HCEC 1CT (cell line): Measurements from ENCODE around the gene ASB18.

Source experiments
- DNase-seq: peaks from one replicate; pipeline ENCODE4 v3.0.0-alpha.2; 2017

ASB18 gene

DNA sequence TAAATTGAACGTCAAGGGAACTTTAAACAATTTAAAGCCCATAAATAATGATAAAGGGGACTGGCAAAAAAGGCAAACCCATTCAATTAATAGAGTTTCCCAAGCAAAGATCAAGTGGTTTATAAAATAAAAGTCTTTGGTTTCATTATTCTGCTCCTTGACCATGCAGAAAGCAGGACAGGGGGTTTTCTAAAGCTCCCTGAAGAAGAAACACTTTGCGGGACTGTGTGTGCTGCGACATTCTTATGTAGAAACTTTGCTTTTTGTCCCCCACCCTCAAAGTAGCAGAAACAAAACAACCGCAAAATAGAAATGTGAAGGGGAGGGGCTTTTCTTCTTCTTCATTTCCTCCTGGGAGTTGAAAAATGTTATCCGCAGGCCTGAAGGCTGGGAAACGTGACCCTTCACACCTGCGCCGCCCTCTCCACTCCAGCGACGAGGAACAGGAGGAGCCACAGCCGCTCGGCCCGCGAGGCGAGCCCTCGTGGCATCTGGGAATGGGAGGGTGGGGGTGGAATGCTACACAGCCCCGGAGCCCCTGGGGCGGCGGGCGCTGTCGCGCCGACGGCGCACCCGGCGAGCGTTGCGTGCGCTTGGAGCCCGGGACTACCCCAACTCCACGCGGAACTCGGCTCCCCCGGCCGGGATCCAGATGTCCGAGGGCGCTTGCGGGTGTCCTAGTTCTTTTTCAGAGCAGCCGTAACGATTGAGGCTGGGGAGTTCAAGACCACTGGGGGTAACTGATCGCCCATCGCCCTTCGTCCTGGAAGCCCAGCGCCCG is 91.8 kb downstream of the ASB18 start:
- DNase-seq, result no peak

DNA sequence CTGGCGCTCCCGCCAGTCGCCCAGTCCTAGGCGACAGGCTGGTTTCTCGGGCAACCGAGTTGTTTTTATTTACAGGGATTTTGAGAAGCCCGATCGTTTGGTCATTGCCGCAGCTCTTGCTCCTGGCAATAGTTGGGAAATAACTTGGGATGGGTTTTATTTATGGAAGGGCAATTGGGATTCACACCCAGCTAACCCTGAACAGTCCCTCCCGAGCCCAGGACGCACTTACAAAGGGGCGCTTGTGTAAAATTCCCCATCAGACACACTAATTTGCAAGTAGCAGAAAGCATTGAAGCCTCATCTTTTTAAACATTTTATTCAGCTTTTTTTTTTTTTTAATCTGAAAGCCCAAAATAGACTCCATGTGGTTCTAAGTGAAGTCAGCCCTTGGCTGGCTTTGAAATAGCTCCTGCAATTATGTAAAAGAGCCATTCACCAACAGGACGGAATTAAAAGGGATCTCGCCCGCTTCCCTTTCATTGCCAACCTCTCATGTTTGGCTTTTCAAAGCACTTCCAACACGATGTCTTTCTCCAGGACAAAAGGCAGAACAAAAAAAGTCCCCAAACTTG is 92.4 kb downstream of the ASB18 start:
- no peak for DNase-seq

DNA sequence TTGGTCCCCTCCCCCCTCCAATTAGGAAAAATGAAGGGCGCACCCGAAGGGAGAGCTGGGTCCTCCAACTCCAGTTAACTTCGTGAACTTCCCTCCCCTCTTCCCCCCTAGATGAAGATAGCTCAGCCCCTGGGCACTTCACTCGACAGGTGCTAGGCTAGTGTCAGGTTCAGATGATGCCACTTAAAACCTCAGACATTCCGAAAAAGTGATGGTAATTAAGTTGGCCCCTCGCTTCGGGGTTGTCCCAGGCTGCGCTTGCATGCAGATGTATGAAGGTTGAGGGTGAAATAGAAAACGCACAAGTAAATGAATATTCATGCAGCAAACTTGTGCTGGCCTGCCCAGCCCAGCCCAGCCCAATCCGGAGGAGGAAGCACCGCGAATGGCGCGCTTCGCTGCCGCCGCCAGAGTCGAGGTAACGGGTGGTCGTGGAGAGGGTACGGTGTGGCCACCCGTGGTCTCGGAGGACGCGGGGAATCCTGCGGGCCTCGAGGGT is 93.0 kb downstream of the ASB18 start:
- no peak for DNase-seq

DNA sequence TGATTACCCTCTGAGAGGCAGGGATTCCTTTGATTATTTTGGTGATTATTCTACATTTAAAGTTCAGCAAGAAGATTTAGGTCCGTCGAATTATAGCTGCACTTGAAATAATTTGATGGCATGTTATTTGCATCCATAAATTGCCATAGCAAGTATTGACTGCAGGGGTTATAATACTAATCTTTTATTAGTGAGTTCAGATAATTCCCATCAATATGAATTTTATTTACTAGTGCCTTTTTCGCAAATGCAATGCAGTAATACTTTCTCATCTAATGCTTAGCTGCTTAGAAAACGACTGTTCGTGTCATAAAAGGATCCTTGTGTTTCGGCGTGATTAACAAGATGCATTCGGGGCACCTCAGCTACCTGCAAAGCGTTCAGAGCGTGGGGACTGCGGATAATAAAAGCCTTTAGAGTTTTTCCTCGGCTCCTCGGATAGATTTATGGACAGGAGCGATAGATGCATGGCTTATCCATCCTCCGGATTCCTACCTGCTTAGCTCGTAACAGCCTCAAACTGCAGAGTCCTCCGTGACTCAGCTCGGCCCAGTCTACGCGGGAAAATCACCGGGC is 93.5 kb downstream of the ASB18 start:
- no peak for DNase-seq

- no peak for DNase-seq
These were observed 94.2 kb downstream of the ASB18 start for GRCh38 chr2:236169741-236170589.

DNA sequence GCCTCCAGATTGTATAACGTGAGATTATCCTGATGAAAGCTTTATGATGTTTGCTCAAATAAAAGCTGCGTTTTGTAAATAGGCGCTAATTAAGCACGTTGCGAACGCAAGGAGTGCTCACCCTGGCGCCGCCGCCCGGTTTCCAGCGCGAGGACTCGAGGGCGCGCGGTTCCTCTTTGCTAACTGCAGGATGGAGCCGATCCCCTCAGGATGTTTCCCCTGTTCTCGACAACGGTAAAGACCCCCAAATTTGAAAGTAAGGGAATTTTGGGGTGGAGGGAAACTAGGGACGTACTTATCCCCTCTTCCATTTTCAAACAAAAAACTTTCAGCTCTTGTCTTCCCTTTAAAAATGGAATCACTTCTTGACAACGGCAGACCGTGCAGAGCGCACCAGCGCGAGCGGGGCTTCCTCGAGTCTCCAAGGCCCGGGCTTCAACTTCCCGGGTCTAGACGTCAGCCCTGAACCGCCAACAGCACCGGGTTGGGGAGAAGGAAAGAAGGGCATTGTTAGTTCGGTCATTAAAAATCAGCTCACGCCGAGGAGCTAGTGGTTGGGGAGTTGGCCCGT is 95.0 kb downstream of the ASB18 start:
- no peak for DNase-seq

DNA sequence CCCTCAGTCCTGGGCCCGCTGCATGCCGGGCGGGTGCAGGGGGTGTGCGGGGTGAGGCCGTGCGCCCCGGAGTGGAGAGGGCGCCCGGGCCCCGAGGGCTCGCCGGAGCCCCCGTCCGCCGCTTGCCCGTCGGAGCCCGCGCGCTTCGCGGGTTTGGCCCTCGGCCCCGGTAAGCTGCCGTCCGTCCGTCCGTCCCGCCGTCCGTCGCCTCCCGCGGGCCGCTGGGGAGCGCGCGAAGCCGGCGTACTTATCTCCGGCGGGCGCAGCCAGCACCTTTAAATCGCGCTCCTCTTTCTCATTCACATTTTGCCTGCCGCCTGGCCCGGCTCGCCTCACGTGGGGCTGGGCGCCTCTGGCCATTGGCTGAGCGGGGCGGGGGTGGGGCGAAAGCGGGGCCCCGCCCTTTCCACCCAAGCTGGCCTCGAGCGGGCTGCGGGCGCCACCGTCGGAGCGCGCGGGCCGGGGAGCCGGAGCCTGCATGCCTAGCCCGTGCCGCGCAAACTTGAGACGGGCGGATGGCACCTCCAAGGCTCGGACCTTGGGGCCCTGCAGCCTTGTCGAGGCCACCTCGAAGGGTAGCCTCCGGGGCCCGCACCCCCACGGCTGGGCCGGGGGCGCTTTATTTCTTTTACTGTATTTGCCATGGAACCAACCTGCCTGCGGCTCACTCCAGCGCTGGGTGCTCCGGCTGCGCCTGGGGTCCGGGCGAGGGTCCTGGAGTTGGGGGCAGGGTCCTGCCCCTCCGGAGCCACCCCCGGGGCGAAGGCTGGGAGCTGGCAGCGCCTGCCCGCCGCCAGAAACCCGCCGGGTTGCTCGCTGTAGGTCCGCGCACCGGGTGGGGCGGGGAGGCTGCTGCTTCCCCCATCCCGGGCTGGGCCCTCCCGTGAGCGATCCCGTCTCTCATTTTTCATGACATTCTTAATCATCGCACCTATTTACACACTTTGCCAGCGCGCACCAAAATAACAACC is 95.8 kb downstream of the ASB18 start, which contains the start of gene GBX2:
TSS of gene GBX2 (minus strand) at position 277 of the 971 bp plus-strand sequence. CDS start 415 bp downstream, outside the sequence.
- no peak for DNase-seq

- DNase-seq, result no peak
These were observed 96.7 kb downstream of the ASB18 start for GRCh38 chr2:236167297-236168109.

DNA sequence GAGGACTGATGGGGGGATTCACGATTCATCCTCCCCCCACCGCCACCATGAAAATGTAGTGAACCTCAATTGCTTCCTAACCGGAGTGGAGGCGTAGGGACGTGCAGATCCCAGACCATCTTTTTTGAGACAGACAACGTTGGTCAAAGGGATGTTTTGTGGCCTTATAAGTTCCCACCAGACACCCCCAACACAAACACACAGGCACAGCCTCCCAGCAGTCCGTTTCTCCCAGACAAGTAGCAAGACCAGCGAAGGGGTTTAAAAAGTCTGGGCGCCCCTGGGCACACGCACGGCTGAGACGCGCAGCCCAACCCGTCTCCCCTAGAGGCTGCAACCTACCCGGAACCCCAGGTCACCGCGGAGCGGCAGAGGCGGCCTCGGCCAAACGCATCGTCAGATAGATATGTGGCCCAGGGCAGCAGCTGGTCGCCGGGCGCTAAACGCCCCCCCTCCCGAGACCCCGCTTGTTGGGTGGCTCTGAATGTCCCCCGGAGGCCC is 97.4 kb downstream of the ASB18 start:
- no peak for DNase-seq

DNA sequence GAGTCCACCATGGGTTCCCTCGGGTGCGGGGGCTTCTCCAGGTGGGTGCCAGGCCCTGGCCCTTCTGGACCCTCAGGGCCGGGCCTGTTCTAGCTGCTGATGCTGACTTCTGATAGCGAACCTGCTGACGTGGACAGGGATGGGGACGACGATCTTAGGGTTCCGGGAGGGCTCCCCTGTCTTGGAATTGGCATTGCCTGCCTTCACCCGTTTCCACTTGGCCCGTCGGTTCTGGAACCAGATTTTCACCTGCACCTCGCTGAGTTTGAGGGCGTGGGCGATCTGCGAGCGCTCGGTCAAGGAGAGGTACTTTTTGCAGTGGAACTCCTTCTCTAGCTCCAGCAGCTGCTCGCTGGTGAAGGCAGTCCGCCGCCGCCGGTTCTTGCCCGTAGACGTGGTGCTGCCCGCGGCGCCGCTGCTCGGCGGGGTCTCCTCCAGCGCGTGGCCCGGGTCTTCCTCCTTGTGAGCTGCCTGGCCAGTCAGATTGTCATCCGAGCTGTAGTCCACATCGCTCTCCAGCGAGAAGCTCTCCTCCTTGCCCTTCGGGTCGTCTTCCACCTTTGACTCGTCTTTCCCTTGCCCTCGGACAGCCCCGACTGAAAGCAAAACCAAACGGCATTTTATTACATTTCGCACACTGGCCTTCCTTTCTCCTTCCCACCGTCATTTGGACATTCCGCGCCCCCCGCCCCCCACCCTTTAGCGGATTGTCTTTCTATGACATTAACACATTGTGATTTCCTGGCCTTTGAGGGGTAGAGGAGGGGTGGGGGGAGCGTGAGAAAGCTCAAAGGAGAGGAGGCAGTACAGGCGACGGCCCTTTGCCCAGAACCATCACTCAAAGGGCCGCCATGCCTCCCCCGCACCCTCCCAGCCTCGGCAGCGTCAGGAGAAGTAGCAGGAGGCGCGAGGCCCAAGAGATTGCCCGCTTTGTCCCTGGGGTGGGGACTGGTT is 98.1 kb downstream of the ASB18 start:
- no peak for DNase-seq

GRCh38 chr2:236164925-236165841 is 99.0 kb downstream of the ASB18 start:
- DNase-seq, result no peak

- no peak for DNase-seq
These were observed 99.8 kb downstream of the ASB18 start for GRCh38 chr2:236164201-236164924.

- no peak for DNase-seq
These were observed 100.6 kb downstream of the ASB18 start for GRCh38 chr2:236163471-236164200.

GRCh38 chr2:236162882-236163470 is 101.2 kb downstream of the ASB18 start:
- no peak for DNase-seq

GRCh38 chr2:236162031-236162845 is 102.0 kb downstream of the ASB18 start:
- DNase-seq, result no peak
